Stomach (tissue), 4 donors: ENCODE measurements around the gene LPAR1.

ENCODE experiments used
- POLR2A ChIP-seq, 4 donors: fragments of 450-650 bp; IDR thresholded peaks; one replicate each; pipeline ENCODE4 v1.6.1; 2016; ENCODE audit warnings: antibody characterized with exemption in 4 of 4, control low read depth in 2 of 4, mild to moderate bottlenecking in 1 of 4, moderate library complexity in 1 of 4
- POLR2AphosphoS5 ChIP-seq, 3 donors: sonication (generic); formaldehyde crosslinking; IDR thresholded peaks; one replicate each; pipeline ENCODE4 v1.6.1; 2016; ENCODE audit warnings: antibody characterized with exemption in 3 of 3
- TF ChIP-seq, protein P1 (sequence below), 7 experiments: fragments of 450-650 bp in 4 of 7; fragments of 200-600 bp in 3 of 7; sonication (generic) in 3 of 7; IDR thresholded peaks; one replicate each; pipeline ENCODE4 v1.5.1; 2016 to 2019; ENCODE audit warnings: antibody characterized with exemption in 7 of 7, control low read depth in 2 of 7, mild to moderate bottlenecking in 1 of 7

DNA sequence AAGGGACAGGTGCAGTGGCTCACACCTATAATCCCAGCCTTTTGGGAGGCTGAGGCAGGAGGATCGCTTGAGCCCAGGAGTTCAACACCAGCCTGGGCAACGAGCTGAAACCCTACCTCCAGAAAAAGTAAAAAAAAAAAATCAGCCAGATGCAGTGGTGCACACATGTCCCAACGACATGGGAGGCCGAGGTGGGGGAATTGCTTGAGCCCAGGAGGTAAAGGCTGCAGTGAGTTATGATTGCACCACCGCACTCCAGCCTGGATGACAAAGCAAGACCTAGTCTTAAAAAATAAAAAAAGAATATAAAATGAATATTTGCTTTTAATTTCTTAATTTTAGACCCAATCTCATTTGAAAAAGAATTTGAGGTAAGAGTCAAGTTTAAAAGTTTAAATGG lies 143.5 kb downstream of the LPAR1 start:
- TF ChIP-seq, protein P1, sequence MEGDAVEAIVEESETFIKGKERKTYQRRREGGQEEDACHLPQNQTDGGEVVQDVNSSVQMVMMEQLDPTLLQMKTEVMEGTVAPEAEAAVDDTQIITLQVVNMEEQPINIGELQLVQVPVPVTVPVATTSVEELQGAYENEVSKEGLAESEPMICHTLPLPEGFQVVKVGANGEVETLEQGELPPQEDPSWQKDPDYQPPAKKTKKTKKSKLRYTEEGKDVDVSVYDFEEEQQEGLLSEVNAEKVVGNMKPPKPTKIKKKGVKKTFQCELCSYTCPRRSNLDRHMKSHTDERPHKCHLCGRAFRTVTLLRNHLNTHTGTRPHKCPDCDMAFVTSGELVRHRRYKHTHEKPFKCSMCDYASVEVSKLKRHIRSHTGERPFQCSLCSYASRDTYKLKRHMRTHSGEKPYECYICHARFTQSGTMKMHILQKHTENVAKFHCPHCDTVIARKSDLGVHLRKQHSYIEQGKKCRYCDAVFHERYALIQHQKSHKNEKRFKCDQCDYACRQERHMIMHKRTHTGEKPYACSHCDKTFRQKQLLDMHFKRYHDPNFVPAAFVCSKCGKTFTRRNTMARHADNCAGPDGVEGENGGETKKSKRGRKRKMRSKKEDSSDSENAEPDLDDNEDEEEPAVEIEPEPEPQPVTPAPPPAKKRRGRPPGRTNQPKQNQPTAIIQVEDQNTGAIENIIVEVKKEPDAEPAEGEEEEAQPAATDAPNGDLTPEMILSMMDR (IDR thresholded peaks at IDR 0.05): no peak
- TF ChIP-seq POLR2A (IDR thresholded peaks at IDR 0.05): no peak
- no peak for TF ChIP-seq POLR2AphosphoS5 (IDR thresholded peaks at IDR 0.05)
